Measurements from ENCODE around the gene SPTLC2. TPM values are rescaled to one million over a fixed set of nuclear protein-coding genes. Genes with fewer than 3 reads are reported as not detected.

Gene SPTLC2
- total RNA-seq, 1 experiment from 2014 or later: 18.8 TPM

GRCh38 chr14:77623201-77623600, 6.8 kb upstream of the SPTLC2 start:
- DNase-seq (ENCODE audit: low read depth): no peak

GRCh38 chr14:77622366-77622961, 6.0 kb upstream of the SPTLC2 start:
- DNase-seq (ENCODE audit: low read depth): no peak

- no peak for DNase-seq (ENCODE audit: low read depth)
Observed at GRCh38 chr14:77620222-77620870, 3.9 kb upstream of the SPTLC2 start.

DNA sequence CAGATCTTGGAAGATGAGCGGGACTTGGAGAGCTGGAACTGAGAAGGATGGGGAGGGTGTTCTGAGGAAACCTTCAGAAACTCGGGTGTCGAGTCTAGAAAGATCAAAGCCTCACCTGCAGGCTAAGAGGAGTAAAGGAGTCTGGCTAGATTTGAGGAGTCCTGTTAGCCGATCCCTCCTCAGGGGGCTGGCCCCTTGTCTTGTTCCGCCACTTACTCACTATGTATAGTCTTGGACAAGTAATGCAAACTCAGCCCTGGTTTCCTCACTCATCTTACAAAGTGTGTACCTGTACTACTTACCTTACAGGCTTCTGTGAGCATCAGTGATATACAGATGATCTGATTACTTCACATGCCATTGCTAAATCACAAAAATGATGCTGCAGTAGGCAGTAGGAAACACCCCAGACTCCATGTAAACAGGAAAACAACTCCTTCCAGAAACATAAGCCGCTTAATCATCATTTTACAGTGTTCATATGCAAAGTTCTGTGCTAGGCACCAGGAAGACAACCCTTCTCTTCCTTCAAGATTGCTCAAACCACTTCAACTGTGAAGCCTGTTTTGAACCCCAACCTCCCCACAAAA, 2.0 kb upstream of the SPTLC2 start:
- DNase-seq (ENCODE audit: low read depth): no peak

- DNase-seq (ENCODE audit: low read depth): no peak
Observed at GRCh38 chr14:77616133-77616453, 344 bp downstream of the SPTLC2 start.

DNA sequence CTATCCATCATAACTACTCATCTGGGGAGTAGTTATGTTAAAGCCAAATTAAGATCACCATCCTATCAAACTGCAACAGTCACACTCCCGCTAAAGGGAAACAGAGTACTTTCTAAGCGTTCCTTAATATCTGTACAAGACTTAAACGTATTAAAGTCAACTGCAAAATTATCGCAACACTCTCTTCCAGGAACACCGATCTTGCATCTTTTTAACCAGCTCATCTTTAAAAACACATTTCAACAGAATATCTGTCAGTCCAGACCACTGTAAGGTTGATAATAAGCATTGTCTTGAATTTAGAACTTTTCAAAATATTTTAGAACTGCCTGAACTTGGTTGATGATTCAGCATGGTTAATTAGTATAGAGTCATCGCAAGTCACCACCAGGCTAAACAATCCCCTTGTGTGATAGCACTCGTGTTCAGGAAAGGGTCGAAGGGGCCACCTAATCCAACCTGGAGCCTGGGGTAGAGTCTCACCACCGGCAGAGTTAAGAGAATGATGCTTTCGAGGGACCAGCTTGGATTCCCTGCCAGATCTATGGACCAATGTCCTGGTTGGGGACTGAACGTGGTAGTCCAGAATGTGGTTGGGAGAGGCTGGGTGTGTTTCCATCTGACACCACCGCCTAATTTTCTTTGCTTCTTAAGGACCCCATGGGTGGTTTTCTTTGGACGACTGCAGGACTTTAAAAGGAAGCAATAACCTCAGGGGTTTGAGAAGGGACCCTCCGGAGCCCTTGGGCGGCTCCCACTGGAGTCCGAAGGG, 890 bp downstream of the SPTLC2 start:
- peak; percentile 53 for DNase-seq (ENCODE audit: low read depth)

DNA sequence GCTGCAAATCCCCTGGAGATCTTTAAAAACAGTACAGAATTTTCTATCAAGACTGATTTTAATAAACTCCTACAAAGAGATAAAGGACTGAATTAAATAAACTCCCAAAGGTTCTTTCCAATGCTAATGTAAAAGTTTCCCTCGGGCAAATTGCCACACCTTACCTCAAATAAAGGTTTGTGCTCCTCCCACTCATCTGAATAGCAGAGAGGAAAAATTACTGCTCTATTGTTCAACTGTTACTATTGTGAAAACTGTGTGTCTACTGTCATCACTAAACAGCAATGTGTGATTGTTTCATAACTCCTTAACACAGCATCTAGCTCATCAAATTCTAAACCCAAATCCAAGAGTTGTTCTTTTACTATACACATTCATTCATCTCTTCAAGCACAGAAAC, 3.2 kb downstream of the SPTLC2 start:
- peak; percentile 25 for DNase-seq (ENCODE audit: low read depth)

GRCh38 chr14:77612011-77612620, 4.3 kb downstream of the SPTLC2 start:
- DNase-seq (ENCODE audit: low read depth): peak; percentile 60

- DNase-seq (ENCODE audit: low read depth): no peak
Observed at GRCh38 chr14:77610553-77610952, 5.9 kb downstream of the SPTLC2 start.

- DNase-seq (ENCODE audit: low read depth): no peak
Observed at GRCh38 chr14:77609922-77610321, 6.5 kb downstream of the SPTLC2 start.

DNA sequence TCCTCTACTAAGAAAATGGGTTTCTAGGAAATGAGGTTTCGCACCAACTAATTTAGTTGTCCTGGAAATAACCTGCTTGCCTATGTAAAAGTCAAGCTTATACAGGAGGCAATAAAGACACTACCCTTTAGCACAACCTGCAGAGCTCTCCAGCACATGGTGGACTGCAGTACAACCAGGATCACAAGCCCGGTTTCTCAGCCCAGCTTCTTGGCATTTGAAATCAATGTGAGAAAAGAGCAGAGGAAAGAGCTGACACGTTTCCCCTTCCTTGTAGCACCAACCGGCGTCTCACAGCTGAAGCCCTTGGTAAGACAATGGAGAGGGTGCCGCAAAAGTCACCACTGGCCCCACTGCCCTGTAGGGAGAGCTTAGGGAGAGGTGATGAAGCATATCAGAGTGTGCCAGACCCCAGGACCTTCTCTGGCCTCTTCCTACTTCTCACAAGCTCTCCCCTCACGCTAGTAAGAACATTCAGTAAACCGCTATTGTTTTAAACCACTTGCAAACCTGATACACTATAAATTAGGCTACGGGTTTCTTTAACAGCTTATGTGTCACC, 8.6 kb downstream of the SPTLC2 start:
- no peak for DNase-seq (ENCODE audit: low read depth)

DNA sequence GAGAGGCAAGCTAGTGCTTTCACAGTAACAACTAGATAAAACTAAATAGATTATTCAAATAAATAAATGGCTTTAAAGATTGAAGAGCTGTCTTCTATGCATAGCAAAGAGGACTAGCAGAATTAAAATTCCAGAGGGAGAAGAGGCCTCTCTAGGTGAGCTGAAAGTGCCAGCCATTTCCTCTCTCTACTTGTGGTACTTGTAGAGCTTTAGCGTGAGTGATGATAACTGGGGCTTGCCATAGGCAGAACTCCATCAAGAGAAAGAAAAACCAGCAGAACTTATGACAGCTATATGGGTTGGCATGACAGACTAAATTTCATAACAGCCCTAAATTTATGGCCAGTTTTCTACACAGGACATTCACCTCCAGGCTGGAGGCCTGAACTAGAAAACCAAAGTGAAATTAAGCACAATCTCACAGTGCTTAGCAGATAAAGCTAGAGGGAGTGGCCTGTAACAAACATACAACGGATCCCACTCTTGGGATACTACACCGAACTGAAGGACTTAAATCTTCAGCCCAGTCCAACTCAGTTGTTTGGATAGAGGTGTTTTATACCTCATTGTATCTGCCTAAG, 11.0 kb downstream of the SPTLC2 start:
- no peak for DNase-seq (ENCODE audit: low read depth)

DNA sequence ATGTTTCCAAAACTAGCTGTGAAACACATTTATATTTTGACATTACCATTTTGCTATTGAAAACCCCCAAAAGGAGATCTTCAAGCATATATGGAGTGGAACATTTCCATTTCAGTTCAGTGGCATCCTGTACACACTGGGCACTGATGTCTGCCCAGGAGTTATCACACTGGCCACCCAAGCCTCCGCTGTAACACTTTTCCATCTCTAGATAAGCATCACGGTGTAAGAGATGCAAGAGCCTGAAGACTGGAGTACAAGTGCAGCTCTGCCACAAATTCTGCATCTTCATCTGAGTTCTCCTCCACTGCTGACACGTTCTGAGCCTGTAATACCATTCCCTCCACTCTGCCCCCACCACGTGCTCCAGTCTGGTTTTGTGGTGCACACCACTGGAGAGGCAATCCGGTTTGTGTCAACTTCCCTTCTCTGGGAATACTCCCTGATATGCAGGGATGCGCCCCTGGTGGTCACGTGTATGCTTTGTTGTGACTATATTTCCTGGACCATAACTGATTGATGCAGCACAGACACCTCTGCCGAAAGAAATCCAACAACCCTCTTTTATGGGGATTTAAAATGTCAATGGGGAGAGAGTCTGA, 12.7 kb downstream of the SPTLC2 start:
- DNase-seq (ENCODE audit: low read depth): no peak

DNA sequence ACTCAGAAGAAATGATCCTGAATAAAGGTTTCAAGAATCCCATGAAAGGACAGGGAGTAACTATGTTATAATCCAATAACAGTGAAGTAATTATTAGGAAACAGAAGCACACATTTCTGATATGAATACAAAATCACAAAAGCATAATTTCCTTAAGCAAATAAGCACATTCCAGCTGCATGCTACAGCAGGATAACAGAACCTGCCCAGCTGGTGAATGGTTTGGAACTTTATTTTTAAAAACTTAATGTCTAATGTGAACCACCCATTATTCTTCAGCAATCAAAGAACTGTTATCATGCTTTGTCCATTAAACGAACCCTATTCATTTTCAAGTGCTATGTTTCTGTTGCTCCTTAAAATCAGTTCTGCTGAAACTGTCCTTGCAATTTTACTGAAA, 13.4 kb downstream of the SPTLC2 start:
- DNase-seq (ENCODE audit: low read depth): no peak

GRCh38 chr14:77601846-77602619, 14.4 kb downstream of the SPTLC2 start:
- peak; percentile 17 for DNase-seq (ENCODE audit: low read depth)

- DNase-seq (ENCODE audit: low read depth): no peak
Observed at GRCh38 chr14:77599889-77600288, 16.5 kb downstream of the SPTLC2 start.

DNA sequence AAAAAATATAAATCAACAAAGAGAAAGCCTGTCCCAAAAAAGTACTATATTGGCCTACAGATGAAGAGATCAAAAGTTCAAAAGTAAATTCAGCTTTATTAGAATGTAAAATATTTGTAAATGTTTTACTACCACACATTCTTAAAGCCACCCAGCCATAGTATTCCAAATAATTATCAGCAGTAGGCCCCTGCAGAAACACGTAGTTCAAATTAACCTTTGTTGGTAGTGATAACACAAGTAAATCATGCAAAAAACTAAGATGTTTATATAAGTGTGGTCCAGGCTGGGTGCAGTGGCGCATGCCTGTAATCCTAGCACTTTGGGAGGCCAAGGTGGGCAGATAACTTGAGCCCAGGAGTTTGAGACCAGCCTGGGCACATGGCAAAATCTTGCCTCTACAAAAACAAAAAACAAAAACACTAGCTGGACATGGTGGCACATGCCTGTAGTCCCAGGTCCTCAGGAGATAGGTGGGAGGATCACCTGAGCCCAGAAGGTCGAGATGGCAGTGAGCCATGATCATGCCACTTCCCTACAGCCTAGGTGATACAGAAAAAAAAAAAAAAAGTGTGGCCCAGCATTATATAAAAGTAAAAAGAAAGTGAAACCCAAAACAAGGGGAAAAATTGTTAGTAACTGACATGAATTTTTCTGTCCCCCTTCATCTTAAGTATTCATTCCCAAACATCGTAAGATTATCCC, 17.9 kb downstream of the SPTLC2 start:
- peak; percentile 47 for DNase-seq (ENCODE audit: low read depth)

- DNase-seq (ENCODE audit: low read depth): peak; percentile 39
Observed at GRCh38 chr14:77593501-77593961, 22.9 kb downstream of the SPTLC2 start.

GRCh38 chr14:77590845-77591485, 25.5 kb downstream of the SPTLC2 start:
- no peak for DNase-seq (ENCODE audit: low read depth)

Measured in M059J (cell line).